HG03135 (cell line): ENCODE data around the gene FLNB.

Experiments used
- ATAC-seq: cut with Tn5 transposase; IDR thresholded peaks from one replicate; pipeline ENCODE4 v1.9.1; 2021; ENCODE audit warnings: mild to moderate bottlenecking, moderate library complexity; ENCODE audit not compliant: unreplicated experiment

The FLNB gene

GRCh38 chr3:58072763-58073130, 64.5 kb downstream of the FLNB start:
- no peak for ATAC-seq

- ATAC-seq = no peak
Observed at GRCh38 chr3:58073301-58074108, 65.3 kb downstream of the FLNB start.

GRCh38 chr3:58074116-58074715, 66.0 kb downstream of the FLNB start:
- ATAC-seq = peak; percentile 60

- ATAC-seq = no peak
Observed at GRCh38 chr3:58074997-58075396, 66.8 kb downstream of the FLNB start.

- no peak for ATAC-seq
Observed at GRCh38 chr3:58077596-58078285, 69.5 kb downstream of the FLNB start.

- ATAC-seq = no peak
Observed at GRCh38 chr3:58078610-58079009, 70.4 kb downstream of the FLNB start.

- ATAC-seq = no peak
Observed at GRCh38 chr3:58079773-58080172, 71.6 kb downstream of the FLNB start.

GRCh38 chr3:58082047-58082446, 73.8 kb downstream of the FLNB start:
- no peak for ATAC-seq

GRCh38 chr3:58084166-58084565, 75.9 kb downstream of the FLNB start:
- ATAC-seq = no peak

- peak; percentile 64 for ATAC-seq
Observed at GRCh38 chr3:58084788-58085543, 76.7 kb downstream of the FLNB start.

GRCh38 chr3:58085616-58086015, 77.4 kb downstream of the FLNB start:
- ATAC-seq = peak; percentile 27

GRCh38 chr3:58088501-58088900, 80.3 kb downstream of the FLNB start:
- ATAC-seq = no peak

GRCh38 chr3:58090351-58090750, 82.1 kb downstream of the FLNB start:
- no peak for ATAC-seq

- ATAC-seq = no peak
Observed at GRCh38 chr3:58092521-58092920, 84.3 kb downstream of the FLNB start.

- no peak for ATAC-seq
Observed at GRCh38 chr3:58093574-58094195, 85.5 kb downstream of the FLNB start.

GRCh38 chr3:58094657-58095056, 86.4 kb downstream of the FLNB start:
- ATAC-seq = no peak

GRCh38 chr3:58095603-58096138, 87.4 kb downstream of the FLNB start:
- ATAC-seq = no peak

- ATAC-seq = no peak
Observed at GRCh38 chr3:58098531-58098930, 90.3 kb downstream of the FLNB start.

- no peak for ATAC-seq
Observed at GRCh38 chr3:58099865-58100264, 91.6 kb downstream of the FLNB start.
